CD4-positive, alpha-beta T cell treated with Interferon gamma for 1 hour (primary cell): Measurements from ENCODE around the gene RUSF1.
"Not testable (repeated sequence)": the region's sequence is repeated elsewhere in the genome, so short reads cannot be mapped to it uniquely, and the experiment has no call there.

ENCODE experiments used
- DNase-seq: peaks from one replicate; pipeline ENCODE4 v3.0.0-alpha.2; 2020

RUSF1 gene

GRCh38 chr16:31445931-31446330, 62.3 kb downstream of the RUSF1 start:
- not testable (repeated sequence) for DNase-seq

- DNase-seq = no peak
Measured at GRCh38 chr16:31441956-31442355, 66.2 kb downstream of the RUSF1 start.

- no peak for DNase-seq
Measured at GRCh38 chr16:31440516-31441184, 67.5 kb downstream of the RUSF1 start.

- no peak for DNase-seq
Measured at GRCh38 chr16:31439519-31439918, 68.7 kb downstream of the RUSF1 start.
